GM12874 (cell line): Measurements from ENCODE around the gene CDK9.
A peak's percentile ranks its signal among the peaks of the same experiment; 100 is the strongest.

Source experiments
- TF ChIP-seq, protein P1 (sequence below): IDR thresholded peaks from 2 replicates; pipeline ENCODE4 v1.5.1; 2011; ENCODE audit warnings: low read depth, mild to moderate bottlenecking, control low read depth, low read length, moderate library complexity; ENCODE audit not compliant: insufficient read depth

The CDK9 gene

DNA sequence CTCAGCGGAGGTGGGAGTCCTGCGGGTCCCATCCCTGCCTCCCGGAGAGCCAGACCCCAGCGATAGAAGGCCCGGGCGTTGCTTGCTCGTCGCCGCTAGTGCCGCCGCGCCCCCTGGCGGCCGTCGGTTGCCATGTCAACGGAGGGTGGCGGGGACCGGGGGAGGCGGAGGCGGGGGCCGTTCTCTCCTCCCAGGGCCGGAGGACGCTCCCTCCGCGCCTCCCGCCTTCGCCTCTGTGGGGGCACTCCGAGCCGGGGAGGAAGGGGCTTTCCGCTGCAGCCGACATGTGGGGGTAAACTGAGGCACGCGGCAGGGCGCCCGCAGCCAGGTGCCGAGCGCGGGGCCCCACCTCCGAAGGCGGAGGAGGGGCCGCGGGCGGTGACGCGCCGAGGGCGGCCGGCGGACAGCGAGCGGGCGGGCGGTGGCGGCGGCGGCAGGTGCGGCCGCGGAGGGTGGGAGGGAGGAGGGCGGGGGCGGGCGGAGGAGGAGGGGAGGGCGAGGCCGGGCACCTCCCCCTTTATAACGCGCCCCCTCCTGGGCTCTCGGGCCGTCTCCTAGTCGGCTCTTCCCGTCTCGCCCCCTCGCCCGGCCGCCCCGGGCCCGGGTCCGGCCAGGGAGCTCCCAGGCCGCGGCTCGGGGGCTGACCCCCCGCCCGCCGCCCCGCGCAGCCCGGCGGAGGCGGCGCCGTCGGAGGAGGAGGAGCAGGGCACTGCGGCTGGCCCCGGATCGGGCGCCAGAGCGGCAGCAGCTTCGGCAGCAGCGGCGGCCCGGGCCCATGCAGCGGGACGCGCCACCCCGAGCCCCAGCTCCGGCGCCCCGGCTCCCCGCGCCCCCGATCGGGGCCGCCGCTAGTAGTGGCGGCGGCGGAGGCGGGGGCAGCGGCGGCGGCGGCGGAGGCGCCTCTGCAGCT lies 556 bp upstream of the CDK9 start:
- TF ChIP-seq, protein P1, sequence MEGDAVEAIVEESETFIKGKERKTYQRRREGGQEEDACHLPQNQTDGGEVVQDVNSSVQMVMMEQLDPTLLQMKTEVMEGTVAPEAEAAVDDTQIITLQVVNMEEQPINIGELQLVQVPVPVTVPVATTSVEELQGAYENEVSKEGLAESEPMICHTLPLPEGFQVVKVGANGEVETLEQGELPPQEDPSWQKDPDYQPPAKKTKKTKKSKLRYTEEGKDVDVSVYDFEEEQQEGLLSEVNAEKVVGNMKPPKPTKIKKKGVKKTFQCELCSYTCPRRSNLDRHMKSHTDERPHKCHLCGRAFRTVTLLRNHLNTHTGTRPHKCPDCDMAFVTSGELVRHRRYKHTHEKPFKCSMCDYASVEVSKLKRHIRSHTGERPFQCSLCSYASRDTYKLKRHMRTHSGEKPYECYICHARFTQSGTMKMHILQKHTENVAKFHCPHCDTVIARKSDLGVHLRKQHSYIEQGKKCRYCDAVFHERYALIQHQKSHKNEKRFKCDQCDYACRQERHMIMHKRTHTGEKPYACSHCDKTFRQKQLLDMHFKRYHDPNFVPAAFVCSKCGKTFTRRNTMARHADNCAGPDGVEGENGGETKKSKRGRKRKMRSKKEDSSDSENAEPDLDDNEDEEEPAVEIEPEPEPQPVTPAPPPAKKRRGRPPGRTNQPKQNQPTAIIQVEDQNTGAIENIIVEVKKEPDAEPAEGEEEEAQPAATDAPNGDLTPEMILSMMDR = peak; percentile 91

GRCh38 chr9:127786773-127787104 lies 905 bp downstream of the CDK9 start:
- TF ChIP-seq, protein P1 = no peak; the same call in 1 of the 2 replicates

DNA sequence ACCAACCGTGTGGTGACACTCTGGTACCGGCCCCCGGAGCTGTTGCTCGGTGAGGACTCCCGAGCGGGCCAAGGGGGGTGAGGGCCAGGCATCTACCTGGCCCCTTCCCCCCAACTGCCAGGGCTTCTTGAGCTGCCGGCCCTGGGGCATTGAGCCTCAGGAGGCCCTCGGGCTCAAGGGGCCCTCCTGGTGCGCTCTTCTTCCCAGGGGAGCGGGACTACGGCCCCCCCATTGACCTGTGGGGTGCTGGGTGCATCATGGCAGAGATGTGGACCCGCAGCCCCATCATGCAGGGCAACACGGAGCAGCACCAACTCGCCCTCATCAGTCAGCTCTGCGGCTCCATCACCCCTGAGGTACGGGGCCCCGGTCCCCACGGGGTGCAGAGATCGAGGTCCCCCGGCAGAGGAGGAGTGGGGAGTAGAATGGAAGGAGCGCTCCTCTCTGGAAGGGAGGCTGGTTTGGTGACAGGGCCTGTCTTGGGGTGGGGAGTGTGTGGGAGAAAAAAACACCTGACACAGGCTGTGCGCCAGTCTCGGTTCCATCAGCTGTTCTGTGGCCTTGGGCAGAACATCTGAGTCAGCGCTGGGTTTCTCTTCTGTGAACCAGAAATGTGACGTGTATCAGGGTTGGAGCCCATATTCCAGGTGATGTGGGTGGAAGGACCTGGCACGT lies 2.6 kb downstream of the CDK9 start:
- TF ChIP-seq, protein P1 = no peak

DNA sequence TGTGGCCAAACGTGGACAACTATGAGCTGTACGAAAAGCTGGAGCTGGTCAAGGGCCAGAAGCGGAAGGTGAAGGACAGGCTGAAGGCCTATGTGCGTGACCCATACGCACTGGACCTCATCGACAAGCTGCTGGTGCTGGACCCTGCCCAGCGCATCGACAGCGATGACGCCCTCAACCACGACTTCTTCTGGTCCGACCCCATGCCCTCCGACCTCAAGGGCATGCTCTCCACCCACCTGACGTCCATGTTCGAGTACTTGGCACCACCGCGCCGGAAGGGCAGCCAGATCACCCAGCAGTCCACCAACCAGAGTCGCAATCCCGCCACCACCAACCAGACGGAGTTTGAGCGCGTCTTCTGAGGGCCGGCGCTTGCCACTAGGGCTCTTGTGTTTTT lies 3.3 kb downstream of the CDK9 start:
- TF ChIP-seq, protein P1 = no peak

DNA sequence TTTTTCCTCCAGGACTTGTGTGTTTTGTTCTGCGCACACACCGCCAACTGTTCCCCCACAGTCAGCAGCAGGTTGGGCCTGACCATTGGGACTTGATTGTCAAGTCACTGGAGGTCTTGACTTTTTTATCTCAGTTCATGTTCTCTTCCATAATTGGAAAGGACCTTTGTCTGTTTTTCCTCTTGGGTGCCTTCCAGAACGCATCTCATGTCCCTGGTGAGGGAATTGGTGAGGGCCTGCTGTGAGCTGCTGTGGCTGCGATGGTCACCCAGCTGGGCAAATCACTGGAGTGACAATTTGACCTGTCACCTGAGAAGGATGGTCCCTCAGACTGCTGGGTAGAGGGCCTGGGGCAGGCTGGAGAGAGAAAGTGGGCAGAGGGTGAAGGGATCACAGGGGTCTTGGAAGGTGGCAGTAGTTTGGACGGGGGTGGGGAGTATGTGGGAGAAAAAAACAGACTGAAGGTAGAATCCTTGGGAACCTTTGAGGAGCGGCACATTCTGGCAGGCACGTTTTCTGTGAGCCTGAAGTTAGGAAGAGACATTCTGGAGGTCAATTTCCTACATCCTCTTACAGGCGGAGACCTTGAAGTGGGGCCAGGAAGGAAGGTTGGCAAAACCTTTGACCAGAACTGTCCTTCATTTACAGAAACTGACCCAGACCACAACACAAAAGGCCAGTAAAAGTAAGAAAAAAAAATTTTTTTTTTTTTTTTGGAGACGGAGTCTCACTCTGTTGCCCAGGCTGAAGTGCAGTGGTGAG lies 4.4 kb downstream of the CDK9 start:
- TF ChIP-seq, protein P1 = no peak

- TF ChIP-seq, protein P1 = no peak
These were observed 5.3 kb downstream of the CDK9 start for GRCh38 chr9:127791085-127791484.

DNA sequence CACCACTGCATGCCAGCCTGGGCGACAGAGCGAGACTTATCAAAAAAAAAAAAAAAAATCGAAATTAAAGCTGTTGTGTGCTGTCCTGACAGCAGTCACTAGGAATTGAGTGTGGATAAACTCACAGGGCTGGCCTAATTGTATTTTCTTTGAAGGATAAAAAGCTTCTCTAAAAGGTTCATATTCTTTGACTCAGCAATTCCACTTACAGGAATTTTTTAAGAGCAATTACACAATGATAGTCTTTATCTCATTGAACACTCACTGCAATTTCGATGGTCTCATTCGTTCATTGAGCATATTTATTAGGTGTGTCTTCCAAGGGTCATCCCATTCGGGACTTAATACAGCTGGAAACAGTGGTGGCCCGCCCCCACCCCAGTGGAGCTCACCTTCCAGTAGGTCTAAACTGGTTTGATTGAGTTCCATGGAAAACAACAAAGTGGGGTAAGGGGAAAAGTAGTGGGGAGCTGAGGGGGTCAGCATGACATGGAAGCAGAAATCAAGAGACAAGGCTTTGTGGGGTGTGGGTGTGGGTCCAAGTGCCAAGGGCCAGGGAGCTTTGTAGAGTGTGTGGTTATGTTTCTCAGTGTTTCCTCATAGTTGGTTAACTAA lies 6.7 kb downstream of the CDK9 start:
- TF ChIP-seq, protein P1 = no peak
